A549 (cell line): Measurements from ENCODE around the gene CDC42EP4. TPM values are rescaled to one million over a fixed set of nuclear protein-coding genes. Genes with fewer than 3 reads are reported as not detected.
A peak's percentile ranks its signal among the peaks of the same experiment; 100 is the strongest.

Experiments
- ATAC-seq, 2 experiments: fragments of 200-7000 bp in 1 of 2; fragments of >200 bp in 1 of 2; cut with Nextera tagmentation in 1 of 2; cut with Tn5 transposase in 1 of 2; 3 replicates each; pipeline versions ENCODE4 v1.8.0 to v1.9.1; 2018 to 2020; ENCODE audit warnings: mild to moderate bottlenecking in 1 of 2, moderate library complexity in 1 of 2
- CTCF ChIA-PET: fragments of 300-600 bp; sonication (Branson Sonifier 250); formaldehyde crosslinking; extraction: SDS; loops from one replicate; lab custom pipeline; 2021; ENCODE audit warnings: antibody characterized with exemption, inconsistent platforms; lab: Yijun Ruan, JAX
- POLR2A ChIA-PET: fragments of 350-600 bp; formaldehyde crosslinking; extraction: SDS; loops from one replicate; lab custom pipeline; 2021; ENCODE audit warnings: antibody characterized with exemption, inconsistent platforms; lab: Yijun Ruan, JAX
- DNase-seq, 2 experiments: peaks; one replicate each; pipeline versions ENCODE4 v3.0.0 to v3.0.0-alpha.2; 2011 to 2016; ENCODE audit warnings: low read depth in 1 of 2, low spot score in 1 of 2
- FAIRE-seq: peaks from 2 replicates; lab custom pipeline; 2011; peaks lifted over from hg19 to GRCh38; lab: Jason Lieb, UNC
- H3K27ac ChIP-seq, 2 experiments: fragments of >200 bp; sonication (Bioruptor Twin); formaldehyde crosslinking; 3 replicates each; pipeline ENCODE4 v1.5.1; 2016 to 2017
- H3K4me1 ChIP-seq: fragments of >200 bp; sonication (Bioruptor Twin); formaldehyde crosslinking; 3 replicates; pipeline ENCODE4 v1.6.1; 2016
- H3K4me2 ChIP-seq: fragments of >200 bp; sonication (Bioruptor Twin); formaldehyde crosslinking; 3 replicates; pipeline ENCODE4 v1.6.1; 2016
- H3K4me3 ChIP-seq: fragments of >200 bp; sonication (Bioruptor Twin); formaldehyde crosslinking; 3 replicates; pipeline ENCODE4 v1.5.1; 2016
- H3K9me3 ChIP-seq: fragments of >200 bp; sonication (Bioruptor Twin); formaldehyde crosslinking; 3 replicates; pipeline ENCODE4 v1.6.1; 2016
- CBX2 ChIP-seq: fragments of 200-600 bp; sonication (generic); IDR thresholded peaks from 2 replicates; pipeline ENCODE4 v1.6.1; 2016; ENCODE audit warnings: low read depth, mild to moderate bottlenecking, borderline replicate concordance
- CBX8 ChIP-seq: fragments of 200-600 bp; sonication (generic); IDR thresholded peaks from 2 replicates; pipeline ENCODE4 v1.6.1; 2016
- EHF ChIP-seq: fragments of 250-450 bp; sonication (Bioruptor Pico); IDR thresholded peaks from 2 replicates; pipeline ENCODE4 v1.5.0; 2020; ENCODE audit warnings: mild to moderate bottlenecking
- ESRRA ChIP-seq: fragments of 150-350 bp; IDR thresholded peaks from 2 replicates; pipeline ENCODE4 v1.6.1; 2014; ENCODE audit warnings: mild to moderate bottlenecking, low read length, borderline replicate concordance
- FOSB ChIP-seq: fragments of 250-450 bp; sonication (Bioruptor Pico); IDR thresholded peaks from 2 replicates; pipeline ENCODE4 v1.5.0; 2020; ENCODE audit warnings: mild to moderate bottlenecking, moderate library complexity
- HOXA7 ChIP-seq: fragments of 250-450 bp; sonication (Bioruptor Pico); IDR thresholded peaks from 2 replicates; pipeline ENCODE4 v1.5.0; 2020; ENCODE audit warnings: mild to moderate bottlenecking, moderate library complexity
- JUNB ChIP-seq: fragments of >200 bp; sonication (Bioruptor Twin); formaldehyde crosslinking; IDR thresholded peaks from 2 replicates; pipeline ENCODE4 v1.6.1; 2016
- KDM5A ChIP-seq: fragments of 200-600 bp; sonication (generic); IDR thresholded peaks from 2 replicates; pipeline ENCODE4 v1.6.1; 2016; ENCODE audit warnings: antibody characterized with exemption, mild to moderate bottlenecking
- MAZ ChIP-seq: fragments of 150-350 bp; IDR thresholded peaks from 2 replicates; pipeline ENCODE4 v1.6.1; 2014; ENCODE audit warnings: antibody characterized with exemption, low read depth, low read length, borderline replicate concordance
- NPAS2 ChIP-seq: fragments of 250-450 bp; sonication (Bioruptor Pico); IDR thresholded peaks from 2 replicates; pipeline ENCODE4 v1.8.0; 2022; ENCODE audit warnings: mild to moderate bottlenecking, moderate library complexity, borderline replicate concordance
- NR3C1 ChIP-seq: fragments of >200 bp; sonication (Bioruptor Twin); formaldehyde crosslinking; IDR thresholded peaks from 3 replicates; pipeline ENCODE4 v1.6.1; 2017
- POLR2AphosphoS2 ChIP-seq: conservative IDR thresholded peaks from 2 replicates; pipeline ENCODE4 v1.6.1; 2012; ENCODE audit warnings: low read length, improper control_type of control experiment, inconsistent platforms
- RAD21 ChIP-seq, 2 experiments: fragments of >200 bp in 1 of 2; sonication (Bioruptor Twin) in 1 of 2; formaldehyde crosslinking in 1 of 2; IDR thresholded peaks in 1 of 2; conservative IDR thresholded peaks in 1 of 2; 2 replicates in 1 of 2; 3 replicates in 1 of 2; pipeline ENCODE4 v1.6.1; 2012 to 2018; ENCODE audit warnings: inconsistent platforms in 1 of 2
- RFX5 ChIP-seq: fragments of 450-650 bp; IDR thresholded peaks from 2 replicates; pipeline ENCODE4 v1.7.1; 2014; ENCODE audit warnings: antibody characterized with exemption, mild to moderate bottlenecking, moderate library complexity
- RNF2 ChIP-seq: fragments of 200-600 bp; sonication (generic); IDR thresholded peaks from 2 replicates; pipeline ENCODE4 v1.6.1; 2016; ENCODE audit warnings: low read depth, mild to moderate bottlenecking, antibody characterized with exemption, moderate library complexity, borderline replicate concordance
- SREBF2 ChIP-seq: fragments of 450-650 bp; IDR thresholded peaks from 2 replicates; pipeline ENCODE4 v1.6.1; 2014; ENCODE audit warnings: mild to moderate bottlenecking, moderate library complexity
- ZFP36 ChIP-seq: fragments of 450-650 bp; IDR thresholded peaks from 2 replicates; pipeline ENCODE4 v1.6.1; 2014; ENCODE audit warnings: borderline replicate concordance; ENCODE audit not compliant: partially characterized antibody
- ZNF302 ChIP-seq: fragments of 250-450 bp; sonication (Bioruptor Pico); IDR thresholded peaks from 2 replicates; pipeline ENCODE4 v1.9.0; 2021; ENCODE audit warnings: inconsistent platforms, mild to moderate bottlenecking, moderate library complexity
- WGBS: methylation state at CpG from one replicate; pipeline ENCODE4 v1.1.6; 2017; ENCODE audit errors: missing lambda C conversion rate; 5-methylcytosine and 5-hydroxymethylcytosine counted together
- polyA plus RNA-seq, 4 experiments: library from polyadenylated mRNA; depleted of rRNA in 3 of 4; stranded (reverse); fragments of >200 nt; fragmentation: RNase III in 1 of 4; extraction: RNeasy Plus Mini Kit Qiagen cat#74134 plus additional on column Dnase treatment in 1 of 4; gene quantifications; 2 replicates in 3 of 4; 3 replicates in 1 of 4; pipeline ENCODE4 v1.2.3, GENCODE V29; 2011 to 2017
- TF ChIP-seq, protein P1 (sequence below): fragments of >200 bp; sonication (Bioruptor Twin); formaldehyde crosslinking; IDR thresholded peaks from 2 replicates; pipeline ENCODE4 v1.6.1; 2016
- TF ChIP-seq, protein P2 (sequence below): fragments of 200-600 bp; sonication (generic); IDR thresholded peaks from 2 replicates; pipeline ENCODE4 v1.6.1; 2016; ENCODE audit warnings: antibody characterized with exemption, mild to moderate bottlenecking, moderate library complexity
- TF ChIP-seq, protein P3 (sequence below): fragments of >200 bp; sonication (Bioruptor Twin); formaldehyde crosslinking; IDR thresholded peaks from 3 replicates; pipeline ENCODE4 v1.6.1; 2016

CDC42EP4 gene
- polyA plus RNA-seq, 2 of the 4 experiments (the other 2 are of a cell fraction) = 33.8 to 65.7 TPM

DNA sequence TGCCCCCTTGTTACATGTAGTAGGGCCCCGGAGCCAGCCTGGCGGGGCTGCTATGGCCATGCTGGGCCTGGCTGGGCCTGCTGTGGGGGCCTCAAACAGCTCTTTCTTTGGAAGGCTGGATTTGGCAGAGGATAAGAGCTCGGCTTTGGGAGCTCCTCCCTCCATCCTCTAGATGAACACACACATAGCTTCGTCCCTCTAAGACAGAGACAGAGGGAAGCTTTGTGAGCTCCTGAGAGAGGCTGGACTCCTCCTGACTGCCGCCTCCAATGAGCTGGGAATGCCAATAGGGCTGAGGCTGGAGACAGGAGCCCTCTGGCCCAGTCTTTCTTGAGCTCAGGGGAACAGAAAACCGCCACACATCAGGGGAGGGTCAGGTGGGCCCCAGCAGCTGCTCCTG lies 37.3 kb upstream of the CDC42EP4 start:
- CTCF ChIA-PET = interaction anchor here (0.8 to 2.1 kb wide), 7 partner anchors 9 to 624 kb away, joined by 3 to 8 read pairs (median 4); partner anchors contain the start of gene CDC42EP4
- TF ChIP-seq, protein P1, sequence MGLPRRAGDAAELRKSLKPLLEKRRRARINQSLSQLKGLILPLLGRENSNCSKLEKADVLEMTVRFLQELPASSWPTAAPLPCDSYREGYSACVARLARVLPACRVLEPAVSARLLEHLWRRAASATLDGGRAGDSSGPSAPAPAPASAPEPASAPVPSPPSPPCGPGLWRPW = no peak
- TF ChIP-seq RFX5 (no peak), HOXA7 (CRISPR knock-in tag) (no peak), CBX8 (no peak), ZFP36 (no peak), JUNB (no peak), SREBF2 (no peak), POLR2AphosphoS2 (no peak), FOSB (CRISPR knock-in tag) (no peak), MAZ (no peak), NPAS2 (no peak), EHF (CRISPR knock-in tag) (no peak), CBX2 (no peak), KDM5A (no peak), RNF2 (no peak), NR3C1 (no peak), ZNF302 (CRISPR knock-in tag) (no peak), ESRRA (no peak)
- TF ChIP-seq, protein P2, sequence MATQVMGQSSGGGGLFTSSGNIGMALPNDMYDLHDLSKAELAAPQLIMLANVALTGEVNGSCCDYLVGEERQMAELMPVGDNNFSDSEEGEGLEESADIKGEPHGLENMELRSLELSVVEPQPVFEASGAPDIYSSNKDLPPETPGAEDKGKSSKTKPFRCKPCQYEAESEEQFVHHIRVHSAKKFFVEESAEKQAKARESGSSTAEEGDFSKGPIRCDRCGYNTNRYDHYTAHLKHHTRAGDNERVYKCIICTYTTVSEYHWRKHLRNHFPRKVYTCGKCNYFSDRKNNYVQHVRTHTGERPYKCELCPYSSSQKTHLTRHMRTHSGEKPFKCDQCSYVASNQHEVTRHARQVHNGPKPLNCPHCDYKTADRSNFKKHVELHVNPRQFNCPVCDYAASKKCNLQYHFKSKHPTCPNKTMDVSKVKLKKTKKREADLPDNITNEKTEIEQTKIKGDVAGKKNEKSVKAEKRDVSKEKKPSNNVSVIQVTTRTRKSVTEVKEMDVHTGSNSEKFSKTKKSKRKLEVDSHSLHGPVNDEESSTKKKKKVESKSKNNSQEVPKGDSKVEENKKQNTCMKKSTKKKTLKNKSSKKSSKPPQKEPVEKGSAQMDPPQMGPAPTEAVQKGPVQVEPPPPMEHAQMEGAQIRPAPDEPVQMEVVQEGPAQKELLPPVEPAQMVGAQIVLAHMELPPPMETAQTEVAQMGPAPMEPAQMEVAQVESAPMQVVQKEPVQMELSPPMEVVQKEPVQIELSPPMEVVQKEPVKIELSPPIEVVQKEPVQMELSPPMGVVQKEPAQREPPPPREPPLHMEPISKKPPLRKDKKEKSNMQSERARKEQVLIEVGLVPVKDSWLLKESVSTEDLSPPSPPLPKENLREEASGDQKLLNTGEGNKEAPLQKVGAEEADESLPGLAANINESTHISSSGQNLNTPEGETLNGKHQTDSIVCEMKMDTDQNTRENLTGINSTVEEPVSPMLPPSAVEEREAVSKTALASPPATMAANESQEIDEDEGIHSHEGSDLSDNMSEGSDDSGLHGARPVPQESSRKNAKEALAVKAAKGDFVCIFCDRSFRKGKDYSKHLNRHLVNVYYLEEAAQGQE = no peak
- TF ChIP-seq, protein P3, sequence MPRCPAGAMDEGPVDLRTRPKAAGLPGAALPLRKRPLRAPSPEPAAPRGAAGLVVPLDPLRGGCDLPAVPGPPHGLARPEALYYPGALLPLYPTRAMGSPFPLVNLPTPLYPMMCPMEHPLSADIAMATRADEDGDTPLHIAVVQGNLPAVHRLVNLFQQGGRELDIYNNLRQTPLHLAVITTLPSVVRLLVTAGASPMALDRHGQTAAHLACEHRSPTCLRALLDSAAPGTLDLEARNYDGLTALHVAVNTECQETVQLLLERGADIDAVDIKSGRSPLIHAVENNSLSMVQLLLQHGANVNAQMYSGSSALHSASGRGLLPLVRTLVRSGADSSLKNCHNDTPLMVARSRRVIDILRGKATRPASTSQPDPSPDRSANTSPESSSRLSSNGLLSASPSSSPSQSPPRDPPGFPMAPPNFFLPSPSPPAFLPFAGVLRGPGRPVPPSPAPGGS = no peak
- Histone ChIP-seq H3K4me1 (no peaks in the 10 kb centered on the region), H3K4me3 (no peak overlapping the region), H3K9me3 (no peaks in the 10 kb centered on the region), H3K27ac (peak overlapping the region in 1 of 2 experiments; percentile 52; a peak in 3 of 6 replicates), H3K4me2 (no peak overlapping the region)
- WGBS = 84% methylated on average over 6 of the region's 6 CpGs
- ATAC-seq (peak; percentile 6 to 38; a peak in 3 of 6 replicates), DNase-seq (no peak), FAIRE-seq (no peak)
- POLR2A ChIA-PET = interaction anchor here (0.9 kb wide), 1 partner anchor 39 kb away, joined by 3 read pairs; no protein-coding TSS in a partner anchor

DNA sequence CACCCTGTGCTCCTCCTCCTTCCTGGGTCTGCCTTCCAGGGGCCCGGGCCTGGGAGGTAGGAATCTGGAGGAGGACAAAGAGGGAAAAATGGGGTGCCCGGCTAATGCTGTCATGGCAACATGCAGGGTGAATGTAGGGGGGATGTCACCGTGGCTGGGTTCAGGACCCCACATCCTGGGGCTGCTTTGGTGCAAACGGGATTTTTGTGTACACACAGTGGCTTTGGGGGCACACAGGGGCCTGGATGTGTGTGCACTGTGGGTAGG lies 37.0 kb upstream of the CDC42EP4 start:
- CTCF ChIA-PET = interaction anchor here (0.8 to 2.1 kb wide), 6 partner anchors 9 to 94 kb away, joined by 3 to 8 read pairs (median 6); partner anchors contain the start of gene CDC42EP4

More for the DNA sequence above, 37.0 kb upstream of the CDC42EP4 start:
- TF ChIP-seq RAD21 (conservative IDR thresholded peaks at IDR 0.05 in 1 of 2, IDR thresholded peaks at IDR 0.05 in 1 of 2) (no peak), KDM5A (no peak)
- H3K4me3 ChIP-seq = no peak overlapping the region
- H3K4me2 ChIP-seq = no peak overlapping the region
- 55% methylated on average over 4 of the region's 4 CpGs for WGBS
- peak overlapping the region in 1 of 2 experiments; percentile 52; a peak in 3 of 6 replicates for H3K27ac ChIP-seq
- FAIRE-seq (no peak), ATAC-seq (no peak), DNase-seq (no peak)
- POLR2A ChIA-PET = no interaction called here
- no peaks in the 10 kb centered on the region for H3K9me3 ChIP-seq
- H3K4me1 ChIP-seq = peaks cover 2% of the 10 kb centered on the region; the same call in 2 of the 3 replicates
